ENCODE data around the gene MSANTD2. TPM values are rescaled to one million over a fixed set of nuclear protein-coding genes. Genes with fewer than 3 reads are reported as not detected.

Gene MSANTD2
- total and polyA plus RNA-seq, 8 donors, result 9.4 to 46.3 (median 39.9) TPM

DNA sequence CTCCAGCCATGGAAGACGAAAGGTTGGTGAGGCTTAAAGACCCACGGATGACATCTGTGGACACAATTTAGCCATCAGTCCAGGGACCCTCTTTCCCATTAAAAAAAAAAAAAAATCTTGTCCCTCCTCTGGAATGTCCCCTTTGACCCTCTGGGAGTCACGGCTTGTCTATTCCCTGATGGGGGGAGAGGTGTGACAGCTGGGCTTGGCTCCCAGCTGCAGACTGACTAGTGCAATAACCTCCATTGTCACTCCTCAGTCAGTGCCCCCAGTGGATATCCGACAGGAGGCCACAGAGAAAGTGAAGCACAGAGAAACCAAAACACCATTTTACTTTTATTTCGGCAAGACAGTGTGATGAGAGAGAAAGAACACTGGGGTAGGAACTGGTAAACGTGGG, 45.5 kb downstream of the MSANTD2 start:
- peaks cover 0 to 11% of the 10 kb centered on the region in 2 donors for H3K36me3 ChIP-seq
- TF ChIP-seq, protein P1, sequence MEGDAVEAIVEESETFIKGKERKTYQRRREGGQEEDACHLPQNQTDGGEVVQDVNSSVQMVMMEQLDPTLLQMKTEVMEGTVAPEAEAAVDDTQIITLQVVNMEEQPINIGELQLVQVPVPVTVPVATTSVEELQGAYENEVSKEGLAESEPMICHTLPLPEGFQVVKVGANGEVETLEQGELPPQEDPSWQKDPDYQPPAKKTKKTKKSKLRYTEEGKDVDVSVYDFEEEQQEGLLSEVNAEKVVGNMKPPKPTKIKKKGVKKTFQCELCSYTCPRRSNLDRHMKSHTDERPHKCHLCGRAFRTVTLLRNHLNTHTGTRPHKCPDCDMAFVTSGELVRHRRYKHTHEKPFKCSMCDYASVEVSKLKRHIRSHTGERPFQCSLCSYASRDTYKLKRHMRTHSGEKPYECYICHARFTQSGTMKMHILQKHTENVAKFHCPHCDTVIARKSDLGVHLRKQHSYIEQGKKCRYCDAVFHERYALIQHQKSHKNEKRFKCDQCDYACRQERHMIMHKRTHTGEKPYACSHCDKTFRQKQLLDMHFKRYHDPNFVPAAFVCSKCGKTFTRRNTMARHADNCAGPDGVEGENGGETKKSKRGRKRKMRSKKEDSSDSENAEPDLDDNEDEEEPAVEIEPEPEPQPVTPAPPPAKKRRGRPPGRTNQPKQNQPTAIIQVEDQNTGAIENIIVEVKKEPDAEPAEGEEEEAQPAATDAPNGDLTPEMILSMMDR (IDR thresholded peaks at IDR 0.05), result no peak
- H3K4me1 ChIP-seq, result peaks cover 15 to 80% of the 10 kb centered on the region in 2 donors
- peaks cover 6 to 55% of the 10 kb centered on the region in 2 donors for H3K27me3 ChIP-seq
- H3K9me3 ChIP-seq, result no peaks in the 10 kb centered on the region
- ATAC-seq, result no peak
- no peak overlapping the region for H3K27ac ChIP-seq
- intact Hi-C loops (cut with DNase I), result loop anchor here in 1 of 2 donors (10.0 kb wide), 1 partner anchor 80 kb away; the partner anchor contains the start of genes SIAE and SPA17
- H3K4me3 ChIP-seq, result no peak overlapping the region
- no peak for DNase-seq

DNA sequence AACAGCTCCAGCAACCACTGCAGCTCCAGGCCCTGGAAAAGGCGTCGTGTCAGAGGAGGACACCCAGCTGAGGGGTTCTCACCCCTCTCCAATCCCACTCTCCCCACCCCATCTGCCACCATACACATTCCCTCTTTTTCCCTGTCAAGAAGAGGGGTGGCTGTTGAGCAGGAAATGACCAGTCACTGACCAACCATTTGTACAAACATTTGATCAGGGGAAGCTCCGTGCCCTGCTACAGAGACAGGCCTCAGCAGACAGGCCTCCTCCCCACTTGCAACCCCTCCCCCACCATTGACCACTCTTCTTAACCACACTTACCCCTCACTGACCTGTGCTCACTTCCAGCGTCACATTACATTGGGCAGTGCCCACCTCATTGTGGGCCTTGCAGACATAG, 45.9 kb downstream of the MSANTD2 start:
- no peak for DNase-seq
- Histone ChIP-seq H3K4me1 (peaks cover 16 to 80% of the 10 kb centered on the region in 2 donors), H3K4me3 (no peak overlapping the region), H3K27ac (peak overlapping the region in 1 of 2 donors; percentile 18), H3K27me3 (peaks cover 2 to 51% of the 10 kb centered on the region in 2 donors), H3K36me3 (peaks cover 0 to 11% of the 10 kb centered on the region in 2 donors), H3K9me3 (no peaks in the 10 kb centered on the region)
- ATAC-seq, result no peak
- TF ChIP-seq, protein P1 (IDR thresholded peaks at IDR 0.05), result no peak
- intact Hi-C loops (cut with DNase I), result loop anchor here in 1 of 2 donors (10.0 kb wide), 1 partner anchor 80 kb away; the partner anchor contains the start of genes SIAE and SPA17

DNA sequence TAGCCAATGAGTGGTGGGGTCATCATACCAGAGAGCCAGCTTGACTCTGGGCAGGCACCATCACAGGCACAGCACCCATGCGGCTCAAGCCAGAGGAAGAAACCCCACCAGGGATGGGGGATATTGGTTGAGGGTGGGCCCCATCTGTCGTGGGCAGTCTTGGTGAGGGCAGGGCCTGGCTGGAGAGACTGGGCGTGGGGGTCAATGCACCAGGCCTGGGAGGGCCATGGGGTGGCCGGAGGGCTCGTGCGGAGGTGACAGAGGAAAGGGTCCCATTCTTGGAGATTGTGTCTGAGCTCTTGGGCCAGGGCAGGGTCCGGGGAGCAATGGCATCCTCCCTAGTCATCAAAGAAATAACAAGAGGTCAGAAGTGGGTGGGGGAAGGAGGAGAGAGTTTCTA, 46.6 kb downstream of the MSANTD2 start:
- intact Hi-C loops (cut with DNase I), result loop anchor here in 1 of 2 donors (10.0 kb wide), 1 partner anchor 79 kb away; the partner anchor contains the start of genes SIAE and SPA17
- peak in 1 of 4 donors; percentile 61 for DNase-seq
- Histone ChIP-seq H3K36me3 (peaks cover 0 to 11% of the 10 kb centered on the region in 2 donors), H3K27ac (no peak overlapping the region), H3K4me3 (no peak overlapping the region), H3K27me3 (peaks cover 0 to 44% of the 10 kb centered on the region in 2 donors), H3K4me1 (peaks cover 21 to 80% of the 10 kb centered on the region in 2 donors), H3K9me3 (no peaks in the 10 kb centered on the region)
- no peak for ATAC-seq
- TF ChIP-seq, protein P1 (IDR thresholded peaks at IDR 0.05), result no peak

DNA sequence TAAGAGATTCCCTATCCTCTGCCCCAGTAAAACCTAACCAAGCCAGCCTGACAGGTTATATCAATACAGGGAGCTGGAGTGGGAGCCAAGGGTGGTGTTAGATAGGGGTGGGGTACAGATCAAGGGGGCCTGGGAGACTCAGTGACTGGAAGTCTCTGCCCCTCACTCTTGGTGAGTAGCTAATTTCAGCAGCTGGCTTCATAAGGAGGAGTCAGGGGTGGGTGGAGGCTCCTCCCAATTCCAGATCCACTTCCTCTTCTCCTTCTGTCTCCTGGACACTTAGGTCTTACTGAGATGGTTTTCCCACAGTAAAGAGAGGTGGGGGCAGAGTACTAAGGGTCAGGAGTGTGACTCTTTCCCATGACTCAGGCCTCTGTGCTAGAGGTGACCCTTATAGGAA, 47.0 kb downstream of the MSANTD2 start:
- no peak for DNase-seq
- TF ChIP-seq, protein P1 (IDR thresholded peaks at IDR 0.05), result no peak
- Histone ChIP-seq H3K27me3 (peaks cover 0 to 40% of the 10 kb centered on the region in 2 donors), H3K36me3 (peaks cover 0 to 11% of the 10 kb centered on the region in 2 donors), H3K4me3 (no peak overlapping the region), H3K4me1 (peaks cover 19 to 80% of the 10 kb centered on the region in 2 donors), H3K9me3 (no peaks in the 10 kb centered on the region), H3K27ac (no peak overlapping the region)
- intact Hi-C loops (cut with DNase I), result loop anchor here in 1 of 2 donors (10.0 kb wide), 1 partner anchor 78 kb away; the partner anchor contains the start of genes SIAE and SPA17
- ATAC-seq, result peak; percentile 7

DNA sequence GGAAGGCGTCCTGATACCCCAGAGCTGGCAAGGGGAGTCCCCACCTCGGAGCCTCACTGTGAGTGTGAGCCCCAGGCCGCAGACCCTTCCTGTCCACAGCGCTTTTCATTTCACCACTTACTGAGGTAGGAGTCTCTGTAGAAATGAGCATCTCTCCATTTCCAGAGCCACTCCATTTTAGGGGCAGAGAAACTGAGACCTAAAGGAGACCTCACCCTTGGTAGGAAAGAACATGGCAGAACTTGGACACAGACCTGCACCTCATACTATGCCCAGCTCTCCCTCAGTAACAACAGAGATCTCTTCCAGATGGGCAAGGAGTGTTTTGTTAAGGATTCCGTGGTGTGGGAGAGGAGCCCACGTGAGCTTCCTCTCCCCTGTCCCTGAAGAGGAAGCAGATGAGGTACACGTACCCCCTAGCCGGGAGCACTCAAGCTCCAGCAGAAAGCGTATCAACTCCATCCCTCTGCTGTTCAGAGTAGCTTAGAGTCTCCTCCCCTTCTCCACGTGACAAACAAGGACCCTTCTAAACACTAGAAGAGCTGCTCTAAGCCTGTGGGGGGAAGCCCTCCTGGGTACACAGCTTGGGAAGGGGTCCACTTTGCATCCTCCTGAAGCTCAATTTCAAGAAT, 47.6 kb downstream of the MSANTD2 start:
- Histone ChIP-seq H3K27ac (peak overlapping the region; percentile 53 to 75), H3K9me3 (no peaks in the 10 kb centered on the region), H3K4me3 (peak overlapping the region in 1 of 2 donors; percentile 27), H3K27me3 (peaks cover 1 to 38% of the 10 kb centered on the region in 2 donors), H3K4me1 (peaks cover 20 to 80% of the 10 kb centered on the region in 2 donors), H3K36me3 (peaks cover 0 to 11% of the 10 kb centered on the region in 2 donors)
- TF ChIP-seq, protein P1 (IDR thresholded peaks at IDR 0.05), result no peak
- DNase-seq (no peak), ATAC-seq (peak; percentile 21)
- intact Hi-C loops (cut with DNase I), result loop anchor here in 1 of 2 donors (10.0 kb wide), 1 partner anchor 78 kb away; the partner anchor contains the start of genes SIAE and SPA17

Measured in left lung (tissue), 10 donors.